PC-3 (cell line): ENCODE results near the gene ATF7. TPM values are rescaled to one million over a fixed set of nuclear protein-coding genes. Genes with fewer than 3 reads are reported as not detected.

Experiments used
- ATAC-seq: fragments of 200-7000 bp; cut with Tn5 transposase; 2 replicates; pipeline ENCODE4 v1.9.1; 2020; ENCODE audit warnings: mild to moderate bottlenecking, moderate library complexity
- BruUV-seq: library from RNA; stranded (reverse); fragments of 400-500 nt; replicated peaks from 2 replicates; lab custom pipeline; 2021; lab: Mats Ljungman, UMichigan
- CTCF ChIA-PET: fragments of 300-600 bp; sonication (Branson Sonifier 250); formaldehyde crosslinking; loops from one replicate; lab custom pipeline; 2022; ENCODE audit warnings: antibody characterized with exemption; lab: Charles Lee
- POLR2A ChIA-PET: fragments of 300-600 bp; sonication (Branson Sonifier 250); formaldehyde crosslinking; loops from one replicate; lab custom pipeline; 2022; ENCODE audit warnings: antibody characterized with exemption; ENCODE audit not compliant: unreplicated experiment; lab: Charles Lee
- DNase-seq: peaks from one replicate; pipeline ENCODE4 v3.0.0-alpha.2; 2015
- H2AFZ ChIP-seq: fragments of 300-600 bp; sonication (generic); 2 replicates; pipeline ENCODE4 v1.6.0; 2016; ENCODE audit warnings: antibody characterized with exemption, low read length
- H3F3A ChIP-seq: fragments of 300-600 bp; sonication (generic); one replicate; pipeline ENCODE4 v1.6.0; 2017; ENCODE audit warnings: antibody characterized with exemption, low read length, control low read depth, mild to moderate bottlenecking; ENCODE audit not compliant: unreplicated experiment
- H3K27ac ChIP-seq: fragments of 300-600 bp; sonication (generic); 2 replicates; pipeline ENCODE4 v1.5.1; 2016; ENCODE audit warnings: mild to moderate bottlenecking, low read length
- H3K27me3 ChIP-seq: fragments of 300-600 bp; sonication (generic); 2 replicates; pipeline ENCODE4 v1.6.1; 2016; ENCODE audit warnings: low read length, mixed read lengths
- H3K36me3 ChIP-seq: fragments of 300-600 bp; sonication (generic); 2 replicates; pipeline ENCODE4 v1.6.1; 2016; ENCODE audit warnings: low read depth, mixed run types, low read length, mixed read lengths
- H3K4me1 ChIP-seq: fragments of 300-600 bp; sonication (generic); 2 replicates; pipeline ENCODE4 v1.5.1; 2016; ENCODE audit warnings: low read length; ENCODE audit not compliant: insufficient read depth
- H3K4me2 ChIP-seq: fragments of 300-600 bp; sonication (generic); 2 replicates; pipeline ENCODE4 v1.6.0; 2016; ENCODE audit warnings: low read length
- H3K4me3 ChIP-seq: fragments of 300-600 bp; sonication (generic); 2 replicates; pipeline ENCODE4 v1.5.1; 2016; ENCODE audit warnings: mild to moderate bottlenecking, low read length, mixed read lengths
- H3K79me2 ChIP-seq: fragments of 300-600 bp; sonication (generic); 2 replicates; pipeline ENCODE4 v1.6.1; 2017; ENCODE audit warnings: low read length, mixed read lengths
- H3K9ac ChIP-seq: fragments of 300-600 bp; sonication (generic); 2 replicates; pipeline ENCODE4 v1.6.0; 2016; ENCODE audit warnings: mild to moderate bottlenecking, low read length
- H3K9me2 ChIP-seq: fragments of 300-600 bp; sonication (generic); replicated peaks from 2 replicates; pipeline ENCODE4 v1.6.1; 2016; ENCODE audit warnings: mixed run types, low read length, mixed read lengths
- H3K9me3 ChIP-seq: fragments of 300-600 bp; sonication (generic); 2 replicates; pipeline ENCODE4 v1.6.1; 2016; ENCODE audit warnings: low read length, mixed read lengths
- H4K20me1 ChIP-seq: fragments of 300-600 bp; sonication (generic); 2 replicates; pipeline ENCODE4 v1.6.1; 2016; ENCODE audit warnings: low read length, mixed read lengths
- CTCF ChIP-seq: fragments of 300-600 bp; sonication (generic); conservative IDR thresholded peaks from 2 replicates; pipeline ENCODE4 v1.5.1; 2017; ENCODE audit warnings: antibody characterized with exemption, low read depth, mild to moderate bottlenecking, low read length
- EZH2 ChIP-seq: fragments of 300-600 bp; sonication (generic); IDR thresholded peaks from one replicate; pipeline ENCODE4 v1.6.1; 2017; ENCODE audit warnings: antibody characterized with exemption, mild to moderate bottlenecking, low read length; ENCODE audit not compliant: unreplicated experiment
- EZH2phosphoT487 ChIP-seq: fragments of 300-600 bp; sonication (generic); IDR thresholded peaks from 2 replicates; pipeline ENCODE4 v1.6.1; 2018; ENCODE audit warnings: mild to moderate bottlenecking, antibody characterized with exemption, low read length, borderline replicate concordance
- intact Hi-C: fragments of 100-400 bp; cut with micrococcal nuclease; formaldehyde crosslinking; loops from 2 replicates; pipeline ENCODE4 v1.9.0; 2023
- total RNA-seq: library from RNA; depleted of rRNA; stranded (reverse); fragments of >200 nt; gene quantifications from 2 replicates; pipeline ENCODE4 v1.2.3, GENCODE V29; 2014

ATF7 gene
- total RNA-seq, 1 experiment from 2014 or later: 7.9 TPM

GRCh38 chr12:53483225-53483978 is 142.8 kb downstream of the ATF7 start:
- ChIA-PET CTCF (interaction anchor here (0.9 kb wide), 1 partner anchor 25 kb away, joined by 4 read pairs; no protein-coding TSS in a partner anchor), POLR2A (interaction anchor here (0.5 kb wide), 1 partner anchor 9 kb away, joined by 7 read pairs; no protein-coding TSS in a partner anchor)
- Histone ChIP-seq H3K4me3 (no peak overlapping the region), H3K27me3 (no peaks in the 10 kb centered on the region), H3K4me2 (no peak overlapping the region), H3K36me3 (peaks cover 50% of the 10 kb centered on the region), H3K79me2 (no peaks in the 10 kb centered on the region), H3K9ac (no peak overlapping the region), H4K20me1 (peaks cover 28% of the 10 kb centered on the region), H3K9me2 (no peaks in the 10 kb centered on the region), H3K9me3 (no peaks in the 10 kb centered on the region), H3F3A (peaks cover 17% of the 10 kb centered on the region), H3K4me1 (no peaks in the 10 kb centered on the region), H3K27ac (no peak overlapping the region), H2AFZ (no peak overlapping the region)
- no peak for ATAC-seq
- TF ChIP-seq CTCF (no peak), EZH2 (no peak), EZH2phosphoT487 (no peak)
- intact Hi-C loops: no loop called here
- no peak for DNase-seq
- BruUV-seq: no TSS peak

GRCh38 chr12:53482626-53483168 is 143.5 kb downstream of the ATF7 start:
- H3K4me2 ChIP-seq: no peak overlapping the region
- H3K27me3 ChIP-seq: no peaks in the 10 kb centered on the region
- no peak overlapping the region for H3K4me3 ChIP-seq
- H3K9me3 ChIP-seq: no peaks in the 10 kb centered on the region
- H3F3A ChIP-seq: peaks cover 24% of the 10 kb centered on the region
- no TSS peak for BruUV-seq
- H3K4me1 ChIP-seq: no peaks in the 10 kb centered on the region
- no peak overlapping the region for H3K27ac ChIP-seq
- POLR2A ChIA-PET: interaction anchor here (0.5 kb wide), 1 partner anchor 9 kb away, joined by 7 read pairs; no protein-coding TSS in a partner anchor
- no peak for TF ChIP-seq CTCF
- no peak for TF ChIP-seq EZH2phosphoT487
- TF ChIP-seq EZH2: no peak
- no peaks in the 10 kb centered on the region for H3K9me2 ChIP-seq
- no peak overlapping the region for H2AFZ ChIP-seq
- H3K79me2 ChIP-seq: no peaks in the 10 kb centered on the region; the same call in 1 of the 2 replicates
- H3K36me3 ChIP-seq: peaks cover 57% of the 10 kb centered on the region
- peaks cover 33% of the 10 kb centered on the region for H4K20me1 ChIP-seq
- CTCF ChIA-PET: interaction anchor here (0.9 kb wide), 1 partner anchor 26 kb away, joined by 4 read pairs; no protein-coding TSS in a partner anchor
- DNase-seq: no peak
- H3K9ac ChIP-seq: no peak overlapping the region
- no peak for ATAC-seq
- intact Hi-C loops: no loop called here
